ENCODE data around the gene VSIG10.

Gene VSIG10

DNA sequence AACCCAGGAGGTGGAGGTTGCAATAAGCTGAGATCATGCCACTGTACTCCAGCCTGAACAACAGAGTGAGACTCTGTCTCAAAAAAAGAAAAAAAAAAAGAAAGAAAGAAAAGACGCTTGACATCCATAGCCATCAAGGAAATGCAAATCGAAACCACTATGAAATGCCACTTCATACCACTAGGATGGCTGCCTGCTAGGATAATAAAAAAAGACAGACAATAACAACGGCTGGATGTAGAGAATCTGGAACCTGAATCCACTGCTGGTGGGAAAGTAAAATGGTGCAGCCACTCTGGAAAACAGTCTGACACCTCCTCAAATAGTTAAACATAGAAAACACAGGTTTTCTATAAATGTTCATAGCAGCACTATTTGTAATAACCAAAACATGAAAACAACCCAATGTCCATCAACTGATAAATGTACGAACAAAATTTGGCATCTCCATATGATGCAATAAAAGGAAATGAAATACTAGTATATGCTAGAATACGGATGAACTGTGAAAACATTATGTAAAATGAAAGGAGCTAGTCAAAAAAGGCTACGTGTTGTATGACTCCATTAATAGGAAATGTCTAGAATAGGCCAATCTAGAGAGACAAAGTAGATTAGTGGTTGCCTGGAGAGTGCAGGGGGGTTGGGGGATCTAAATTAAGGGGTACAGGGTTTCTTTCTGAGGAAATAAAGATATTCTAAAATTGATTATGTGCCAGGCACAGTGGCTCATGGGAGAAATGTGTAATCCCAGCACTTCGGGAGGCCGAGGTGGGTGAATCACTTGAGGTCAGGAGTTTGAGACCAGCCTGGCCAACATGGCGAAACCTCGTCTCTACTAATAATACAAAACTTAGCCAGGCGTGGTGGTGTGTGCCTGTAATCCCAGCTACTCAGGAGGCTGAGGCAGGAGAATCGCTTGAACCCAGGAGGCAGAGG is 52.6 kb downstream of the VSIG10 start:
- Histone ChIP-seq H3K27ac (ENCODE audit: low read depth, low read length, severe bottlenecking) (no peak overlapping the region), H3K4me1 (ENCODE audit: control insufficient read depth, insufficient read depth, low read length, poor library complexity, severe bottlenecking) (peaks cover 11% of the 10 kb centered on the region), H3K36me3 (ENCODE audit: control insufficient read depth, insufficient read depth, low read length) (peaks cover 56% of the 10 kb centered on the region), H3K9me3 (ENCODE audit: control insufficient read depth, low read length) (no peaks in the 10 kb centered on the region), H3K4me3 (ENCODE audit: extremely low read depth, insufficient read depth, low read length, poor library complexity, severe bottlenecking) (no peak overlapping the region)
- WGBS, 2 experiments (ENCODE audit: insufficient coverage in 2 of 2) = 94 to 97% methylated on average over 5 of the region's 12 CpGs

- WGBS, 2 experiments (ENCODE audit: insufficient coverage in 2 of 2) = 98 to 100% methylated on average over 3 to 4 of the region's 4 CpGs
- peaks cover 80% of the 10 kb centered on the region for H3K36me3 ChIP-seq (ENCODE audit: control insufficient read depth, insufficient read depth, low read length)
- H3K9me3 ChIP-seq (ENCODE audit: control insufficient read depth, low read length) = no peaks in the 10 kb centered on the region
- H3K27ac ChIP-seq (ENCODE audit: low read depth, low read length, severe bottlenecking) = no peak overlapping the region
- H3K4me1 ChIP-seq (ENCODE audit: control insufficient read depth, insufficient read depth, low read length, poor library complexity, severe bottlenecking) = no peaks in the 10 kb centered on the region
- H3K4me3 ChIP-seq (ENCODE audit: extremely low read depth, insufficient read depth, low read length, poor library complexity, severe bottlenecking) = no peak overlapping the region
Measured at GRCh38 chr12:118046430-118046829, 57.4 kb downstream of the VSIG10 start.

- H3K9me3 ChIP-seq (ENCODE audit: control insufficient read depth, low read length) = no peaks in the 10 kb centered on the region
- H3K27ac ChIP-seq (ENCODE audit: low read depth, low read length, severe bottlenecking) = no peak overlapping the region
- no peaks in the 10 kb centered on the region for H3K4me1 ChIP-seq (ENCODE audit: control insufficient read depth, insufficient read depth, low read length, poor library complexity, severe bottlenecking)
- no peak overlapping the region for H3K4me3 ChIP-seq (ENCODE audit: extremely low read depth, insufficient read depth, low read length, poor library complexity, severe bottlenecking)
- 95% methylated on average over 4 to 5 of the region's 8 CpGs for WGBS, 2 experiments (ENCODE audit: insufficient coverage in 2 of 2)
- peaks cover 80% of the 10 kb centered on the region for H3K36me3 ChIP-seq (ENCODE audit: control insufficient read depth, insufficient read depth, low read length)
Measured at GRCh38 chr12:118044577-118044976, 59.2 kb downstream of the VSIG10 start.

GRCh38 chr12:118044075-118044474 is 59.7 kb downstream of the VSIG10 start:
- Histone ChIP-seq H3K4me1 (ENCODE audit: control insufficient read depth, insufficient read depth, low read length, poor library complexity, severe bottlenecking) (no peaks in the 10 kb centered on the region), H3K27ac (ENCODE audit: low read depth, low read length, severe bottlenecking) (no peak overlapping the region), H3K36me3 (ENCODE audit: control insufficient read depth, insufficient read depth, low read length) (peaks cover 80% of the 10 kb centered on the region)

DNA sequence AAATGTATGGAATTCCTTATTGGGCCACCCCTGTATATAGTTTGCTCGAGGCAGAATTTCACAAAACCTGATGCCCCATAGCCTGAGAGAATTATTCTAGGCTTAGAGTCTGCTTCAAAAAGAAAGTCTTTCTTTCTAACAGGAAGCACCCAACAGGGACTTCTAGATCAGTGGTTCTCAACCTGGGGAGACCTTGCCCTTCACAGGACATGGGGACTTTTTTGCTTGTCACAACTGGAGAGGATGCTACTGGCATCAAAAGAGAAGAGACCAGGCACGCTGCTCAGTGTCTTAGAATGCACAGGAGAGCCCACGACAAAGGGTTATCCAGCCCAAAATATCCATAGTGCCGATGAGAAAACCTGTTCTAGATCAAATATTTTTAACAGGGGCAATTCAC is 61.7 kb downstream of the VSIG10 start:
- no peaks in the 10 kb centered on the region for H3K4me1 ChIP-seq (ENCODE audit: control insufficient read depth, insufficient read depth, low read length, poor library complexity, severe bottlenecking)
- H3K36me3 ChIP-seq (ENCODE audit: control insufficient read depth, insufficient read depth, low read length) = peaks cover 82% of the 10 kb centered on the region
- 96% methylated on average over 3 to 4 of the region's 4 CpGs for WGBS, 2 experiments (ENCODE audit: insufficient coverage in 2 of 2)
- H3K9me3 ChIP-seq (ENCODE audit: control insufficient read depth, low read length) = no peaks in the 10 kb centered on the region
- no peak overlapping the region for H3K4me3 ChIP-seq (ENCODE audit: extremely low read depth, insufficient read depth, low read length, poor library complexity, severe bottlenecking)
- H3K27ac ChIP-seq (ENCODE audit: low read depth, low read length, severe bottlenecking) = no peak overlapping the region

More at GRCh38 chr12:118044075-118044474, 59.7 kb downstream of the VSIG10 start:
- H3K4me3 ChIP-seq (ENCODE audit: extremely low read depth, insufficient read depth, low read length, poor library complexity, severe bottlenecking) = no peak overlapping the region
- H3K9me3 ChIP-seq (ENCODE audit: control insufficient read depth, low read length) = no peaks in the 10 kb centered on the region
- 100% methylated on average over 1 to 2 of the region's 2 CpGs for WGBS, 2 experiments (ENCODE audit: insufficient coverage in 2 of 2)

DNA sequence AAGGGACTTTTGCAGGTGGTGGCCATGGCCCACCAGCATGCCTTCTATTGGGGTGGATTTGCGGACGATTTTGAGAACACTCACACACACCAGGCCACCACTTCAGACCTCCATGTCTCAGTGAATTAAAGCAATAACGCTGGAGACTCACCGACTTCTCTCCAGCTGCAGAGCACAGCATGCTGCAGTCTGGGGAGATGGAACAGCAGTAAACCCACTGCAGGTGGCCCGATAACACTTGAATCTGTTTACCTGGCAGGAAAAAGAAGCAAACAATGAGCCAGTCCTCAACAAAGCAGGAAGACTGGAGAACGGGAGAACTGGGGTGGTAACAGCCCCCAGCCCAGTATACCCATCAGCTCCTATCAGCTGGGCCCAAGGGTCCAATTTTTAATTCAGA is 65.7 kb downstream of the VSIG10 start:
- no peaks in the 10 kb centered on the region for H3K4me1 ChIP-seq (ENCODE audit: control insufficient read depth, insufficient read depth, low read length, poor library complexity, severe bottlenecking)
- H3K36me3 ChIP-seq (ENCODE audit: control insufficient read depth, insufficient read depth, low read length) = peaks cover 96% of the 10 kb centered on the region
- no peak overlapping the region for H3K27ac ChIP-seq (ENCODE audit: low read depth, low read length, severe bottlenecking)
- H3K9me3 ChIP-seq (ENCODE audit: control insufficient read depth, low read length) = no peaks in the 10 kb centered on the region
- WGBS, 2 experiments (ENCODE audit: insufficient coverage in 2 of 2) = 89 to 93% methylated on average over 3 to 4 of the region's 6 CpGs
- H3K4me3 ChIP-seq (ENCODE audit: extremely low read depth, insufficient read depth, low read length, poor library complexity, severe bottlenecking) = no peak overlapping the region

GRCh38 chr12:118036672-118037411 is 67.0 kb downstream of the VSIG10 start:
- 99 to 100% methylated on average over 10 of the region's 11 CpGs for WGBS, 2 experiments (ENCODE audit: insufficient coverage in 2 of 2)
- Histone ChIP-seq H3K27ac (ENCODE audit: low read depth, low read length, severe bottlenecking) (no peak overlapping the region), H3K36me3 (ENCODE audit: control insufficient read depth, insufficient read depth, low read length) (peaks cover 96% of the 10 kb centered on the region), H3K4me3 (ENCODE audit: extremely low read depth, insufficient read depth, low read length, poor library complexity, severe bottlenecking) (no peak overlapping the region), H3K9me3 (ENCODE audit: control insufficient read depth, low read length) (no peaks in the 10 kb centered on the region), H3K4me1 (ENCODE audit: control insufficient read depth, insufficient read depth, low read length, poor library complexity, severe bottlenecking) (no peaks in the 10 kb centered on the region)

DNA sequence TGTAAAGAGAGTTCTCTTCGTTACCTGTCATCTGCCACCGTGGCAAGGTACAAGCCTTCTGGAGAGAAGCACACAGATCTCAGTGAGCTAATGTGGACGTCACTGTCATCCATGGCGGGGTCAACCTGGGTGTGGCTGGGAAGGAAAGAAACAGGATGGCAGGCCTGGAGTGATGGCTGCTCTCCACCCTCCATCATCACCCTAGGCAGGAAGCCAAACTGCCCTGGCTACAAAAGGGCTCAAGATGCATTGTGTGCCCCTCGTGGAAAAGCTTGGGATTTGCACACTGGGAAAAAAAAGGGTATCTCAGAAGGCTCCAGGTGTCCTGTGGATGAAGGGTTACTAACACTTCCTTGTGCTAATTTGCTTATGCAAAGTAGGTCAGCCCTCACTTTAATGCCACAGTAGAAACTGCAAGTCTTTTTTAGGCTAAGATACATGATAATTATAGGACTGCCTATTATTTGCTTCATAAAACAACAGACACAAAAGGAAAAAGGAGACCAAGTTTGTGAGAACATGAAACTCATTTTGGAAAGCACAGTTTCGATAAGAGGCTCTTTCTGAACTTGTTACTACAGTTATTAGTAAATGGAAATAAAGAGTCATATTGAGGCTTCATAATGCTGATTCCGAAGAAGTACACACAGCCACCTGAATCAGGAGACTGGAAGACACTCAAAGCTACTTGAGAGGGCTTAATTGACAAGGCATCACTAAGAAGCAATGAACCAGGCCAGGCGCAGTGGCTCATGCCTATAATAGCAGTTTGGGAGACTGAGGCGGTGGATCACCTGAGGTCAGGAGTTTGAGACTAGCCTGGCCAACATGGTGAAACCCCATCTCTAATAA is 68.4 kb downstream of the VSIG10 start:
- no peak overlapping the region for H3K27ac ChIP-seq (ENCODE audit: low read depth, low read length, severe bottlenecking)
- WGBS, 2 experiments (ENCODE audit: insufficient coverage in 2 of 2) = 92 to 99% methylated on average over 7 of the region's 9 CpGs
- H3K4me1 ChIP-seq (ENCODE audit: control insufficient read depth, insufficient read depth, low read length, poor library complexity, severe bottlenecking) = no peaks in the 10 kb centered on the region
- H3K4me3 ChIP-seq (ENCODE audit: extremely low read depth, insufficient read depth, low read length, poor library complexity, severe bottlenecking) = no peak overlapping the region
- no peaks in the 10 kb centered on the region for H3K9me3 ChIP-seq (ENCODE audit: control insufficient read depth, low read length)
- H3K36me3 ChIP-seq (ENCODE audit: control insufficient read depth, insufficient read depth, low read length) = peaks cover 96% of the 10 kb centered on the region

DNA sequence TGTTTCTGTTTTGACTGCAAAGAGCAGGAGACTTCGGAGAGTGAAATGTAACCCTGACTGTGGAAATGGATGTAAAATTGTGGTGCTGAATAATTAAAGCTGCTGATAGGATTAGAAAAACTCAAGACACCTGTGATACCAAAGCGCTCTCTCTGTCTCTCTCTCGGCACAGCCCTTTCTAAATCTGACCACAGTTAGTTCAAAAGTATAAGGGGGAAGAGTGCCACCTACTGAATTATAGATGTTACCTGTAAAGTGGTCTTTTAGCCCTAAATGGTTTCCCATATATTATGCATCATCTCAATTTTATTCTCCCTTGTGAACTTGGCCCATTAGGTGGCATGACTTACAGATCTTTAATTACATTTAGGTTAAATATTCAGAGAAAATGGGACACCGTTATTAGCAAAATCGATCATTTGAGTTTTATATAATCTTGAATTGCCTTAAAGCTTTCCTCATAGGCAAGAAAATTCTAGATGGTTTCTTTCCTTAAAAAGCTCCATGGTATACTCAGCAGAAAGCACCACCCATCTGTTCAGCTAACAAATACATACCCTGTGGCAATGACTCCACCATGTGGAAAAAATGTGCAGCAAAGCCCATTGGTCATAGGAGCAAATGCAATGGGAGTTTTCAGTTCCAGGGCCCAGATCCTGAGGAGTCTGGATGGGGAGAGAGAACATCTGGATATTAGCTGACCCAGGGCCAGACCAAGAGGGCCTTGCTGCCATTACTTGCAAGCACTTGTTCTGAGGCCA is 69.2 kb downstream of the VSIG10 start:
- Histone ChIP-seq H3K36me3 (ENCODE audit: control insufficient read depth, insufficient read depth, low read length) (peaks cover 95% of the 10 kb centered on the region), H3K9me3 (ENCODE audit: control insufficient read depth, low read length) (no peaks in the 10 kb centered on the region), H3K27ac (ENCODE audit: low read depth, low read length, severe bottlenecking) (no peak overlapping the region), H3K4me3 (ENCODE audit: extremely low read depth, insufficient read depth, low read length, poor library complexity, severe bottlenecking) (no peak overlapping the region), H3K4me1 (ENCODE audit: control insufficient read depth, insufficient read depth, low read length, poor library complexity, severe bottlenecking) (no peaks in the 10 kb centered on the region)
- WGBS, 2 experiments (ENCODE audit: insufficient coverage in 2 of 2) = 88 to 92% methylated on average over 1 to 2 of the region's 5 CpGs

- Histone ChIP-seq H3K27ac (ENCODE audit: low read depth, low read length, severe bottlenecking) (no peak overlapping the region), H3K4me3 (ENCODE audit: extremely low read depth, insufficient read depth, low read length, poor library complexity, severe bottlenecking) (no peak overlapping the region), H3K36me3 (ENCODE audit: control insufficient read depth, insufficient read depth, low read length) (peaks cover 95% of the 10 kb centered on the region), H3K4me1 (ENCODE audit: control insufficient read depth, insufficient read depth, low read length, poor library complexity, severe bottlenecking) (no peaks in the 10 kb centered on the region), H3K9me3 (ENCODE audit: control insufficient read depth, low read length) (no peaks in the 10 kb centered on the region)
- whole genome bisulfite sequencing, 2 experiments (ENCODE audit: insufficient coverage in 2 of 2) = 91 to 95% methylated on average over 4 of the region's 5 CpGs
Measured at GRCh38 chr12:118033902-118034301, 69.9 kb downstream of the VSIG10 start.
